Type B pancreatic cell (in vitro differentiated cells): Measurements from ENCODE around the gene KIF6. TPM values are rescaled to one million over a fixed set of nuclear protein-coding genes. Genes with fewer than 3 reads are reported as not detected.

Experiments
- DNase-seq: peaks from one replicate; pipeline ENCODE4 v3.0.0; 2021; ENCODE audit warnings: mixed read lengths; ENCODE audit not compliant: unreplicated experiment; ENCODE audit errors: extremely low spot score
- H3K27ac Mint-ChIP-seq: 2 replicates; pipeline ENCODE4 v1.8.0; 2021; ENCODE audit warnings: mild to moderate bottlenecking, mixed read lengths
- H3K27me3 Mint-ChIP-seq: 2 replicates; pipeline ENCODE4 v1.8.0; 2021; ENCODE audit warnings: mixed read lengths
- H3K36me3 Mint-ChIP-seq: 2 replicates; pipeline ENCODE4 v1.8.0; 2021; ENCODE audit warnings: mixed read lengths
- H3K4me1 Mint-ChIP-seq: one replicate; pipeline ENCODE4 v1.8.0; 2021; ENCODE audit warnings: mixed read lengths; ENCODE audit not compliant: unreplicated experiment
- H3K4me3 Mint-ChIP-seq: 2 replicates; pipeline ENCODE4 v1.8.0; 2021; ENCODE audit warnings: mild to moderate bottlenecking, mixed read lengths
- H3K9me3 Mint-ChIP-seq: 2 replicates; pipeline ENCODE4 v1.8.0; 2021; ENCODE audit warnings: mixed read lengths
- total RNA-seq: library from RNA; stranded (reverse); gene quantifications from 2 replicates; pipeline ENCODE4 v1.2.1, GENCODE V29; 2021; ENCODE audit warnings: low replicate concordance
- TF ChIP-seq, protein P1 (sequence below): fragments of 200-600 bp; sonication (generic); conservative IDR thresholded peaks from 2 replicates; pipeline ENCODE4 v1.5.0; 2021; ENCODE audit warnings: antibody characterized with exemption, mild to moderate bottlenecking

Gene KIF6
- total RNA-seq, 1 donor from 2014 or later = 3.3 TPM

DNA sequence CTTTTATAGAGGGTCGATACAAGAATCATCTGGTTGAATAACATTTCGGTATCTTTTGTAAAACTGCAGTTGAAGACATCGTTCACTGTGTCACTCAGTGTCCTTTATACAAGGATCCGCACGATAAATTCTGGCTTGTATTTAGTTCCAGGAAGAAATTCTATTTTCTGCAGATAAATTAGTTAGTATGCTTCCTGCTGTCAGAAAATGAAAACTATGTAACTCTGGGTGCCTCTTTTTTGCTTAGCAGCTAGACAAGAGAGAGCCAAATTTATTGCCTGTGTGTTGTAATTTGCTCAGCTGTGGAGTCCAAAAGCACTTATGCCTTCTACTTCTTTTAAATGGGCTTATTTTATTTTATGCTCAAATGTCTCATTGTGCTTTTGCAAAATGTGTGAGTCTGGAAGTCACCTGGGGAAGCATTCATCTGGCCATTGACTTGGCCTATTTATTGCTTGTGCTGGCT lies 346.2 kb downstream of the KIF6 start:
- no peaks in the 10 kb centered on the region for H3K36me3 Mint-ChIP-seq
- H3K27ac Mint-ChIP-seq = no peak overlapping the region
- TF ChIP-seq, protein P1, sequence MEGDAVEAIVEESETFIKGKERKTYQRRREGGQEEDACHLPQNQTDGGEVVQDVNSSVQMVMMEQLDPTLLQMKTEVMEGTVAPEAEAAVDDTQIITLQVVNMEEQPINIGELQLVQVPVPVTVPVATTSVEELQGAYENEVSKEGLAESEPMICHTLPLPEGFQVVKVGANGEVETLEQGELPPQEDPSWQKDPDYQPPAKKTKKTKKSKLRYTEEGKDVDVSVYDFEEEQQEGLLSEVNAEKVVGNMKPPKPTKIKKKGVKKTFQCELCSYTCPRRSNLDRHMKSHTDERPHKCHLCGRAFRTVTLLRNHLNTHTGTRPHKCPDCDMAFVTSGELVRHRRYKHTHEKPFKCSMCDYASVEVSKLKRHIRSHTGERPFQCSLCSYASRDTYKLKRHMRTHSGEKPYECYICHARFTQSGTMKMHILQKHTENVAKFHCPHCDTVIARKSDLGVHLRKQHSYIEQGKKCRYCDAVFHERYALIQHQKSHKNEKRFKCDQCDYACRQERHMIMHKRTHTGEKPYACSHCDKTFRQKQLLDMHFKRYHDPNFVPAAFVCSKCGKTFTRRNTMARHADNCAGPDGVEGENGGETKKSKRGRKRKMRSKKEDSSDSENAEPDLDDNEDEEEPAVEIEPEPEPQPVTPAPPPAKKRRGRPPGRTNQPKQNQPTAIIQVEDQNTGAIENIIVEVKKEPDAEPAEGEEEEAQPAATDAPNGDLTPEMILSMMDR = no peak
- H3K4me1 Mint-ChIP-seq = peaks cover 5% of the 10 kb centered on the region
- H3K27me3 Mint-ChIP-seq = peaks cover 11% of the 10 kb centered on the region
- no peaks in the 10 kb centered on the region for H3K9me3 Mint-ChIP-seq
- H3K4me3 Mint-ChIP-seq = no peak overlapping the region
- no peak for DNase-seq

DNA sequence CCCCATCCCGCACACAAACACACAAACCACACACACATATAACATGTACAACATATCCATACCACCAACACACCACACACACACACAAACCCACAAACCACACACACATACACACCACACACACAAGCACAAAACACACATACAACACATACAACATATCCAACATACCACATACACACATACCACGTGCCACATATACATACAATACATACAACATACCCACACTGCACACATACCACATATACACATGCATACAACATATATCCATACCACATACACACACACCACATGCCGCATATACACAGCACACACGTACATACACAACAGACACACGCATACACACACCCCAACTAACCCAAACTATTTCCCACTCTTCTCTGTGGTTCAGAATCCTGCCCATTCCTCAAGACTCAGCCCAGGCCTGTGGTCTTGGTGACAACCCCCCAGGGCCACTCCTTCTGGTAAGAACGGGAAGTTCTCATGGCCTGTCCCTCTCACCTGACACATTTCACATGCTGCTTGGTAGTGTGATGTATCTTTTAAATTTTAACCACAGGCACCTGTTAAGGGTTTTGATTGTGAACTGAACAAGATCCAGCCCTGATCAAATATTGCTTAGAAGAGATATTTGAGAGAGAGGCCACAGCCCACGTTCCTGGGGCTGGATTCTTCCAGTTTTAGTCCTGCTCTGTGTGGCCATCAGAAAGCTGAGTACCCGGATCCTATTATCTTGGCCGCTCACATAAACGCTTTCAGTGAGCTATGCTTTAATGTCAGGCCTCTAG lies 346.8 kb downstream of the KIF6 start:
- Mint-ChIP-seq H3K27ac (no peak overlapping the region), H3K36me3 (no peaks in the 10 kb centered on the region), H3K4me3 (no peak overlapping the region), H3K4me1 (peaks cover 5% of the 10 kb centered on the region), H3K9me3 (no peaks in the 10 kb centered on the region), H3K27me3 (peaks cover 11% of the 10 kb centered on the region)
- DNase-seq = no peak
- TF ChIP-seq, protein P1 = no peak

DNA sequence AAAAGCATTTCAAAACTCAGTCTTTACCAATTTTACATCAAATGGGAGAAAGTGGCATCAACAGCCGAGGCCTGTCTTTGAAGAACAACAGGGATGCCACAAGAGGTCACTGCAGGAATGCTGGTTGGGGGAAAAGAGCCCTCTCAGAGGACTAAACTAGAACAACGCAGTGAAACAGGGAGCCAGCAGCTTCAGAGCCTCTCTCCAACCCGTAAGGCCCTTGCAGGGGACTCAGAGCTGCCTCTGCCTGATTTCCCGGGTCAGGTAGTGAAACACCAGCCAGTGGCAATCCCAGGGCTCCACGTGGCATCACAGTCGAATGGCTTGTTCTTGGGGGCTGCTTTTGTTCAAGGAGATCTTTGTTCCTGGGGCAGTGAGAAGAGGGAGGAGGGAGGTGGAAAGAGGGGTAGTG lies 347.7 kb downstream of the KIF6 start:
- peaks cover 11% of the 10 kb centered on the region for H3K27me3 Mint-ChIP-seq
- TF ChIP-seq, protein P1 = peak; percentile 82
- H3K9me3 Mint-ChIP-seq = no peaks in the 10 kb centered on the region
- peak overlapping the region; percentile 42 for H3K27ac Mint-ChIP-seq
- H3K4me1 Mint-ChIP-seq = peaks cover 5% of the 10 kb centered on the region
- DNase-seq = no peak
- no peak overlapping the region for H3K4me3 Mint-ChIP-seq
- H3K36me3 Mint-ChIP-seq = no peaks in the 10 kb centered on the region

DNA sequence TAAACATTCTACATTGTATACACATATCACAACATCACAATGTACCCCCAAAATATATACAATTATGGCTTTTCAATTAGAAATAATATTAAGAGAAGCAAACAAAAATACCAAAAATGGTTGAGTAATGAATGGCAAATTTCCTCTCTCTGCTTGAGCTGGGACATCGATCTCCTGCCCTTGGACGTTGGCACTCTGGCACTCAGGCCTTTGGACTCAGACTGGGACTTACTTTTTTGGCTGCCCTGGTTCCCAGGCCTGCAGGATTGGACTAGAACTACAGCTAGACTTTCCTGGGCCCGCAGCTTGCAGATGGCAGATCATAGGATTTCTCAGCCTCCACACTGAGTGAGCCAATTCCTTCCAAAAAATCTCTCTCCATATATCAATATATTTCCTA lies 349.8 kb downstream of the KIF6 start:
- no peak for DNase-seq
- Mint-ChIP-seq H3K36me3 (no peaks in the 10 kb centered on the region), H3K9me3 (no peaks in the 10 kb centered on the region), H3K4me1 (peaks cover 5% of the 10 kb centered on the region), H3K27ac (no peak overlapping the region), H3K27me3 (peaks cover 11% of the 10 kb centered on the region), H3K4me3 (no peak overlapping the region)
- TF ChIP-seq, protein P1 = no peak

DNA sequence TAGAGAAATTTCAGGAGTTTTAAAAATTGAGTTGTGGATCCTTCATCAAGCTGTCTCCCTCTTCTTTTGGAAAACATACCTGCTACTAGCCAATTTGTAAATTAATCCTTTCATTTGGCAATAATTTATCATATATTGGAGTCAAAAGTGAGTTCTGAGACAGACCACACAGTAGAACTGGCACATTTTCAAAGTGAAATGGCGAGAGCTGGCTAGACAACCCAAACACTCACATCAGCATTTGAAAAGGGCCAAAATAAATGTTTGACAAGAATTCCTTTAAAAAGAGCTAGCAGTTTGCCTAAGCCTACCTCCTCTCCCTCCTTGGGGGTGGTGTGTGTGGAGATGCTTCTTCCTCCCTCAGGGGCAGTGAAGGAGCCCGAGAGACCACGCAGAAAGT lies 354.8 kb downstream of the KIF6 start:
- peaks cover 17% of the 10 kb centered on the region for H3K4me1 Mint-ChIP-seq
- no peaks in the 10 kb centered on the region for H3K9me3 Mint-ChIP-seq
- H3K27me3 Mint-ChIP-seq = peaks cover 6% of the 10 kb centered on the region
- no peak for DNase-seq
- no peaks in the 10 kb centered on the region for H3K36me3 Mint-ChIP-seq
- H3K4me3 Mint-ChIP-seq = no peak overlapping the region
- TF ChIP-seq, protein P1 = no peak
- H3K27ac Mint-ChIP-seq = no peak overlapping the region
